ENCODE measurements around the gene SERTAD3. TPM values are rescaled to one million over a fixed set of nuclear protein-coding genes. Genes with fewer than 3 reads are reported as not detected.
A peak's percentile ranks its signal among the peaks of the same experiment; 100 is the strongest.

The SERTAD3 gene
- total and polyA plus RNA-seq, 10 of the 15 experiments (the other 5 are each of a cell fraction or from before 2014, with no cell fraction given) = 4.2 to 22.4 (median 13.7) TPM

DNA sequence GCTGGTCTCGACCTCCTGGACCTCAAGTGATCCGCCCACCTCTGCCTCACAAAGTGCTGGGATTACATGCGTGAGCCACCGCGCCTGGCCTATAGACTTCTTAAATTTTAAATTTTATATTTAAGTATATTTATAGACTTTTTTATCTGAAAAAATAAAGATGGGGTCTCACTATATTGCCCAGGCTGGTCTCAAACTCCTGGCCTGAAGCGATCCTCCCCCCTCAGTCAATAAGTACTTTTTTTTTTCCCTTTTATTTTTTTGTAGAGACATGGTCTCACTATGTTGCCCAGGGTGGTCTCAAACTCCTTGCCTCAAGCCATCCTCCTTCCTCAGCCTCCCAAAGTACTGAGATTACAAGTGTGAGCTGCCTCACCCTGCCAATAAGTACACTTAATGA lies 20.2 kb downstream of the SERTAD3 start:
- over 99% methylated on average over 6 of the region's 6 CpGs for WGBS (ENCODE audit: insufficient coverage, insufficient replicate concordance, low lambda C conversion rate, missing lambda C conversion rate)
- RAD21 ChIA-PET (ENCODE audit: unreplicated experiment) = interaction anchor here (0.7 to 2.0 kb wide), 7 partner anchors 12 to 119 kb away, joined by 3 to 9 read pairs (median 4); partner anchors contain the start of genes BLVRB, PLD3 and SERTAD3
- TF ChIP-seq SPI1 (IDR thresholded peaks at IDR 0.05; ENCODE audit: borderline replicate concordance, insufficient read depth, low read depth, low read length) = no peak
- TF ChIP-seq MAX (IDR thresholded peaks at IDR 0.05; ENCODE audit: low read depth, low read length) = no peak
- no peak for TF ChIP-seq CHD2 (IDR thresholded peaks at IDR 0.05; ENCODE audit: borderline replicate concordance, low read depth, low read length)
- TF ChIP-seq NFIC (IDR thresholded peaks at IDR 0.05; ENCODE audit: low read depth, low read length) = no peak
- TF ChIP-seq USF2 (IDR thresholded peaks at IDR 0.05; ENCODE audit: borderline replicate concordance, low read depth, low read length) = no peak
- TF ChIP-seq SMARCA5 (IDR thresholded peaks at IDR 0.05) = no peak

More for the DNA sequence above, 20.2 kb downstream of the SERTAD3 start:
- DNase-seq (ENCODE audit: low read depth, low spot score) (no peak), ATAC-seq (no peak), FAIRE-seq (no peak)
- Histone ChIP-seq H3K4me3 (no peak overlapping the region), H3K9ac (ENCODE audit: control insufficient read depth, insufficient read depth, low read length) (no peak overlapping the region), H3K4me2 (ENCODE audit: control insufficient read depth, insufficient read depth) (peak overlapping the region; percentile 38; the same call in 1 of the 2 replicates), H4K20me1 (ENCODE audit: control insufficient read depth, insufficient read depth) (no peaks in the 10 kb centered on the region), H3K9me3 (replicated peaks; ENCODE audit: control insufficient read depth, insufficient read depth, low read length) (no peaks in the 10 kb centered on the region), H3K27me3 (replicated peaks in 1 of 2; ENCODE audit: control insufficient read depth in 2 of 2, insufficient read depth in 2 of 2, low read length in 1 of 2) (no peaks in the 10 kb centered on the region), H3K36me3 (ENCODE audit: control insufficient read depth in 2 of 2, insufficient read depth in 2 of 2, low read length in 1 of 2) (peaks cover 0 to 6% of the 10 kb centered on the region in 2 experiments; a peak in 2 of 4 replicates), H3K27ac (ENCODE audit: control insufficient read depth, insufficient read depth) (no peak overlapping the region), H3K79me2 (ENCODE audit: control insufficient read depth, insufficient read depth, low read length) (peaks cover 27% of the 10 kb centered on the region), H2AFZ (ENCODE audit: control insufficient read depth, low read depth, low read length) (no peak overlapping the region), H3K4me1 (ENCODE audit: control insufficient read depth, insufficient read depth, low read length) (no peaks in the 10 kb centered on the region; the same call in 1 of the 2 replicates)
- ChIA-PET SMC1A (ENCODE audit: uncharacterized antibody, unreplicated experiment) (interaction anchor here (1.0 to 1.6 kb wide), 3 partner anchors 10 to 20 kb away, joined by 3 to 6 read pairs (median 6); partner anchors contain the start of gene SERTAD3), CTCF (interaction anchor here (1.1 to 7.1 kb wide), 9 partner anchors 10 to 182 kb away, joined by 3 to 67 read pairs (median 7); partner anchors contain the start of gene BLVRB), POLR2A (interaction anchor here (0.7 to 5.5 kb wide), 7 partner anchors 9 to 40 kb away, joined by 3 to 55 read pairs (median 5); partner anchors contain the start of gene SERTAD3)
- in situ Hi-C loops (cut with MboI) (no loop called here), intact Hi-C loops (cut with micrococcal nuclease; ENCODE audit: unreplicated experiment) (no loop called here)
- no TSS peak for BruUV-seq (replicated peaks)

Measured in GM12878 (cell line).